ENCODE data around the gene PFKM.
A peak's percentile ranks its signal among the peaks of the same experiment; 100 is the strongest.

Gene PFKM

GRCh38 chr12:48086327-48086726, 32.8 kb upstream of the PFKM start:
- no peak for TF ChIP-seq CTCF (IDR thresholded peaks at IDR 0.05; ENCODE audit: control insufficient read depth, insufficient read depth, low read depth, low read length, missing control alignments)
- no peak overlapping the region for H3K4me3 ChIP-seq (ENCODE audit: control insufficient read depth, low read depth, low read length)
- DNase-seq (ENCODE audit: low read depth): no peak

- no peak for TF ChIP-seq CTCF (IDR thresholded peaks at IDR 0.05; ENCODE audit: control insufficient read depth, insufficient read depth, low read depth, low read length, missing control alignments)
- no peak for DNase-seq (ENCODE audit: low read depth)
- no peak overlapping the region for H3K4me3 ChIP-seq (ENCODE audit: control insufficient read depth, low read depth, low read length)
These were observed 26.6 kb upstream of the PFKM start for GRCh38 chr12:48092611-48093010.

GRCh38 chr12:48104531-48104930, 14.6 kb upstream of the PFKM start:
- no peak for DNase-seq (ENCODE audit: low read depth)
- TF ChIP-seq CTCF (IDR thresholded peaks at IDR 0.05; ENCODE audit: control insufficient read depth, insufficient read depth, low read depth, low read length, missing control alignments): no peak
- peak overlapping the region; percentile 75 for H3K4me3 ChIP-seq (ENCODE audit: control insufficient read depth, low read depth, low read length)

GRCh38 chr12:48105321-48105866, 13.8 kb upstream of the PFKM start:
- TF ChIP-seq CTCF (IDR thresholded peaks at IDR 0.05; ENCODE audit: control insufficient read depth, insufficient read depth, low read depth, low read length, missing control alignments): no peak
- H3K4me3 ChIP-seq (ENCODE audit: control insufficient read depth, low read depth, low read length): peak overlapping the region; percentile 75
- no peak for DNase-seq (ENCODE audit: low read depth)

GRCh38 chr12:48105867-48106680, 13.1 kb upstream of the PFKM start, which contains the start of gene SENP1:
SENP1 (minus strand) TSS chr12:48106079; CDS start chr12:48101472, 4,607 bp downstream.
- TF ChIP-seq CTCF (IDR thresholded peaks at IDR 0.05; ENCODE audit: control insufficient read depth, insufficient read depth, low read depth, low read length, missing control alignments): peak; percentile 2
- H3K4me3 ChIP-seq (ENCODE audit: control insufficient read depth, low read depth, low read length): peak within 1 kb of the TSS; percentile 75
- DNase-seq (ENCODE audit: low read depth): peak; percentile 31

- H3K4me3 ChIP-seq (ENCODE audit: control insufficient read depth, low read depth, low read length): peak overlapping the region; percentile 75
- no peak for TF ChIP-seq CTCF (IDR thresholded peaks at IDR 0.05; ENCODE audit: control insufficient read depth, insufficient read depth, low read depth, low read length, missing control alignments)
- DNase-seq (ENCODE audit: low read depth): no peak
These were observed 12.2 kb upstream of the PFKM start for GRCh38 chr12:48106681-48107613.
